Stimulated activated CD4-positive, alpha-beta T cell treated with anti-CD3 and anti-CD28 coated beads, Interleukin-1b, Interleukin-23, amount 100 ng/mL, for 4 hours (primary cell): Measurements from ENCODE around the gene B3GAT2.

Experiments
- DNase-seq, 2 donors: peaks; one replicate each; pipeline ENCODE4 v3.0.0-alpha.2; 2020; ENCODE audit warnings: low read depth in 2 of 2

B3GAT2 gene

GRCh38 chr6:70843328-70843918 is 113.4 kb downstream of the B3GAT2 start:
- no peak for DNase-seq

GRCh38 chr6:70842541-70842940 is 114.3 kb downstream of the B3GAT2 start:
- no peak for DNase-seq

- DNase-seq = no peak
These were observed 115.7 kb downstream of the B3GAT2 start for GRCh38 chr6:70841112-70841511.

GRCh38 chr6:70839286-70840266 is 117.3 kb downstream of the B3GAT2 start:
- DNase-seq = no peak

- DNase-seq = no peak
These were observed 118.0 kb downstream of the B3GAT2 start for GRCh38 chr6:70838907-70839285.

- no peak for DNase-seq
These were observed 122.3 kb downstream of the B3GAT2 start for GRCh38 chr6:70834520-70834919.

GRCh38 chr6:70831427-70831826 is 125.4 kb downstream of the B3GAT2 start:
- DNase-seq = no peak

- DNase-seq = no peak
These were observed 133.2 kb downstream of the B3GAT2 start for GRCh38 chr6:70823651-70824050.

GRCh38 chr6:70821751-70822150 is 135.1 kb downstream of the B3GAT2 start:
- no peak for DNase-seq

- DNase-seq = no peak
These were observed 136.1 kb downstream of the B3GAT2 start for GRCh38 chr6:70820778-70821177.

GRCh38 chr6:70819646-70820045 is 137.2 kb downstream of the B3GAT2 start:
- DNase-seq = no peak

GRCh38 chr6:70813885-70814284 is 143.0 kb downstream of the B3GAT2 start:
- DNase-seq = no peak

GRCh38 chr6:70811788-70812187 is 145.1 kb downstream of the B3GAT2 start:
- DNase-seq = no peak
